K562 (cell line): Measurements from ENCODE around the gene RNF217. TPM values are rescaled to one million over a fixed set of nuclear protein-coding genes. Genes with fewer than 3 reads are reported as not detected.
A peak's percentile ranks its signal among the peaks of the same experiment; 100 is the strongest.

Experiments
- FOXP1 ChIP-seq: sonication (generic); formaldehyde crosslinking; IDR thresholded peaks from 2 replicates; pipeline ENCODE4 v1.8.0; 2022; ENCODE audit warnings: mild to moderate bottlenecking, missing genetic modification reagents
- GATA2 ChIP-seq: sonication (generic); formaldehyde crosslinking; IDR thresholded peaks from 2 replicates; pipeline ENCODE4 v1.4.0; 2020; ENCODE audit warnings: mild to moderate bottlenecking, missing genetic modification reagents
- HMGN3 ChIP-seq: IDR thresholded peaks from 2 replicates; pipeline ENCODE4 v1.6.1; 2011; ENCODE audit warnings: borderline replicate concordance, low read depth, mild to moderate bottlenecking, mixed read lengths, low read length; ENCODE audit not compliant: insufficient read length; ENCODE audit errors: extremely low read depth
- HNRNPL ChIP-seq: fragments of 200-400 bp; formaldehyde crosslinking; IDR thresholded peaks from 2 replicates; pipeline ENCODE4 v1.6.1; 2017; ENCODE audit warnings: low read depth, mild to moderate bottlenecking, low read length
- NR2C1 ChIP-seq, 2 experiments: fragments of 450-650 bp; IDR thresholded peaks; 2 replicates each; pipeline ENCODE4 v1.6.1; 2017; ENCODE audit warnings: mild to moderate bottlenecking in 2 of 2, antibody characterized with exemption in 1 of 2, inconsistent platforms in 1 of 2, missing compliant biosample characterization in 1 of 2, missing genetic modification characterization in 1 of 2
- PTTG1 ChIP-seq: fragments of 450-650 bp; IDR thresholded peaks from 2 replicates; pipeline ENCODE4 v1.6.1; 2016; ENCODE audit warnings: low read depth, mild to moderate bottlenecking, missing genetic modification characterization, missing compliant biosample characterization
- RBBP5 ChIP-seq: fragments of 200-600 bp; sonication (generic); IDR thresholded peaks from 2 replicates; pipeline ENCODE4 v1.6.1; 2012; ENCODE audit warnings: borderline replicate concordance, mild to moderate bottlenecking, low read length, control low read depth, inconsistent platforms; ENCODE audit not compliant: insufficient read depth, poor library complexity, severe bottlenecking
- RFX1 ChIP-seq: fragments of 450-650 bp; IDR thresholded peaks from 2 replicates; pipeline ENCODE4 v1.6.1; 2016; ENCODE audit warnings: mild to moderate bottlenecking, moderate library complexity
- SMARCE1 ChIP-seq: fragments of 450-650 bp; IDR thresholded peaks from 2 replicates; pipeline ENCODE4 v1.7.1; 2016; ENCODE audit warnings: mild to moderate bottlenecking
- STAT5A ChIP-seq: IDR thresholded peaks from 2 replicates; pipeline ENCODE4 v1.6.1; 2012; ENCODE audit warnings: low read length, inconsistent platforms, borderline replicate concordance
- ZNF197 ChIP-seq: fragments of 200-800 bp; sonication (Bioruptor generic); IDR thresholded peaks from 2 replicates; pipeline ENCODE4 v1.6.1; 2016; ENCODE audit warnings: low read depth, missing genetic modification characterization, missing compliant biosample characterization
- ZNF354B ChIP-seq: fragments of 250-450 bp; sonication (Bioruptor Pico); IDR thresholded peaks from 2 replicates; pipeline ENCODE4 v1.4.0; 2020
- polyA plus RNA-seq, 8 experiments: library from polyadenylated mRNA; depleted of rRNA in 4 of 8; stranded (reverse) in 5 of 8; unstranded in 3 of 8; fragments of >200 nt; fragmentation: Nextera tagmentation in 2 of 8; fragmentation: Illumina TruSeq in 1 of 8; extraction: Ambion mirVana in 2 of 8; extraction: Trizol in 1 of 8; gene quantifications; 2 replicates each; pipeline versions ENCODE4 v1.2.1 to v1.2.3, GENCODE V29; 2011 to 2014; ENCODE audit warnings: inconsistent platforms in 1 of 8, missing spikeins in 1 of 8
- total RNA-seq, 7 experiments: library from RNA; depleted of rRNA in 6 of 7; stranded (reverse); fragments of >200 nt in 6 of 7; fragmentation: Illumina TruSeq in 2 of 7; extraction: Trizol in 2 of 7; gene quantifications; 2 replicates each; pipeline versions ENCODE4 v1.2.1 to v1.2.3, GENCODE V29; 2011 to 2021; ENCODE audit warnings: low replicate concordance in 1 of 7
- TF ChIP-seq, protein P1 (sequence below): fragments of 450-650 bp; IDR thresholded peaks from 2 replicates; pipeline ENCODE4 v1.6.1; 2016; ENCODE audit warnings: mild to moderate bottlenecking, moderate library complexity
- TF ChIP-seq, protein P2 (sequence below): sonication (generic); formaldehyde crosslinking; IDR thresholded peaks from 2 replicates; pipeline ENCODE4 v1.8.1; 2023; ENCODE audit warnings: mild to moderate bottlenecking, missing genetic modification reagents

RNF217 gene
- total and polyA plus RNA-seq, 9 of the 15 experiments (the other 6 are each of a cell fraction or from before 2014, with no cell fraction given) = 2.9 to 25.6 (median 12.0) TPM

DNA sequence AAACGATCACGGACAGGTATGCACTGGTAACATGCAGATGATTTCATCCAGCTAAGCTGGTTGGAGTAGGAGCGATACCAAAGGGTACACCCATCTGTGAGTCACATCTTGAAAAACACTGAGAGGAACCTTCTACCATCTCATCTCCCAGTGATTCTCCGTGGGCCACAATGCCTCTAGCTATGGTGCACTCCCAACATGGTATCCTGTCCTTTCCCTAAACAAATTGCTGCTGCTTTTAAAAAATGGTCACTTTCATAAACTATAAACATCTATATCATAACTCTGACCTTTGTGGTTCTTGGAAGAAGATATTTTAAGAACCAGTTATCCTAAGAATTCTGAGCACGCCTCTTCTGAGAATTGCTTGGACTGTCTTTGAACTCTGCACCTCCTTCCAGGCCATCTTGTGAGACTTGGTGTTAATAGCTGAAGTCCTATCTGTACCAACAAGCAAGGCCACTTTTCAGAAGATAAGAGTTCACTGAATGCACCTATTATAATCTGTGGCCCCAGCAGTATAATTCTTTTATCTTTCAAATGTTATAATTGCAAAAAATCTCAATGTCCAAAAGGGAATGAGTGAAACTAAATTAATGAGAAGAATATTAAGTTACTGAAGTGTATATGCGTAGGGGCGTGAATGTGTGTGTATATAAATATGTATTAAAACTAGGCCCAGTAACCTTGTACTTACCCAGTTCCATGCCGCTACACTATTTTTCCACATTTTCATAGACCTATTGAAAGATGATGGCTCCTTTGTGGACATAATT is 120.9 kb downstream of the RNF217 start (continued):
- TF ChIP-seq NR2C1 (IDR thresholded peaks at IDR 0.05) = peak; percentile 66
- TF ChIP-seq NR2C1 (tag; IDR thresholded peaks at IDR 0.05) = peak; percentile 72
- TF ChIP-seq STAT5A = peak; percentile 98
- TF ChIP-seq ZNF197 (CRISPR knock-in tag) = no peak; the same call in 1 of the 2 replicates
- no peak for TF ChIP-seq RFX1
- peak; percentile 66 for TF ChIP-seq HMGN3
- TF ChIP-seq SMARCE1 = peak; percentile 88
- TF ChIP-seq PTTG1 (tag) = no peak
- peak; percentile 82 for TF ChIP-seq RBBP5
- TF ChIP-seq, protein P1, sequence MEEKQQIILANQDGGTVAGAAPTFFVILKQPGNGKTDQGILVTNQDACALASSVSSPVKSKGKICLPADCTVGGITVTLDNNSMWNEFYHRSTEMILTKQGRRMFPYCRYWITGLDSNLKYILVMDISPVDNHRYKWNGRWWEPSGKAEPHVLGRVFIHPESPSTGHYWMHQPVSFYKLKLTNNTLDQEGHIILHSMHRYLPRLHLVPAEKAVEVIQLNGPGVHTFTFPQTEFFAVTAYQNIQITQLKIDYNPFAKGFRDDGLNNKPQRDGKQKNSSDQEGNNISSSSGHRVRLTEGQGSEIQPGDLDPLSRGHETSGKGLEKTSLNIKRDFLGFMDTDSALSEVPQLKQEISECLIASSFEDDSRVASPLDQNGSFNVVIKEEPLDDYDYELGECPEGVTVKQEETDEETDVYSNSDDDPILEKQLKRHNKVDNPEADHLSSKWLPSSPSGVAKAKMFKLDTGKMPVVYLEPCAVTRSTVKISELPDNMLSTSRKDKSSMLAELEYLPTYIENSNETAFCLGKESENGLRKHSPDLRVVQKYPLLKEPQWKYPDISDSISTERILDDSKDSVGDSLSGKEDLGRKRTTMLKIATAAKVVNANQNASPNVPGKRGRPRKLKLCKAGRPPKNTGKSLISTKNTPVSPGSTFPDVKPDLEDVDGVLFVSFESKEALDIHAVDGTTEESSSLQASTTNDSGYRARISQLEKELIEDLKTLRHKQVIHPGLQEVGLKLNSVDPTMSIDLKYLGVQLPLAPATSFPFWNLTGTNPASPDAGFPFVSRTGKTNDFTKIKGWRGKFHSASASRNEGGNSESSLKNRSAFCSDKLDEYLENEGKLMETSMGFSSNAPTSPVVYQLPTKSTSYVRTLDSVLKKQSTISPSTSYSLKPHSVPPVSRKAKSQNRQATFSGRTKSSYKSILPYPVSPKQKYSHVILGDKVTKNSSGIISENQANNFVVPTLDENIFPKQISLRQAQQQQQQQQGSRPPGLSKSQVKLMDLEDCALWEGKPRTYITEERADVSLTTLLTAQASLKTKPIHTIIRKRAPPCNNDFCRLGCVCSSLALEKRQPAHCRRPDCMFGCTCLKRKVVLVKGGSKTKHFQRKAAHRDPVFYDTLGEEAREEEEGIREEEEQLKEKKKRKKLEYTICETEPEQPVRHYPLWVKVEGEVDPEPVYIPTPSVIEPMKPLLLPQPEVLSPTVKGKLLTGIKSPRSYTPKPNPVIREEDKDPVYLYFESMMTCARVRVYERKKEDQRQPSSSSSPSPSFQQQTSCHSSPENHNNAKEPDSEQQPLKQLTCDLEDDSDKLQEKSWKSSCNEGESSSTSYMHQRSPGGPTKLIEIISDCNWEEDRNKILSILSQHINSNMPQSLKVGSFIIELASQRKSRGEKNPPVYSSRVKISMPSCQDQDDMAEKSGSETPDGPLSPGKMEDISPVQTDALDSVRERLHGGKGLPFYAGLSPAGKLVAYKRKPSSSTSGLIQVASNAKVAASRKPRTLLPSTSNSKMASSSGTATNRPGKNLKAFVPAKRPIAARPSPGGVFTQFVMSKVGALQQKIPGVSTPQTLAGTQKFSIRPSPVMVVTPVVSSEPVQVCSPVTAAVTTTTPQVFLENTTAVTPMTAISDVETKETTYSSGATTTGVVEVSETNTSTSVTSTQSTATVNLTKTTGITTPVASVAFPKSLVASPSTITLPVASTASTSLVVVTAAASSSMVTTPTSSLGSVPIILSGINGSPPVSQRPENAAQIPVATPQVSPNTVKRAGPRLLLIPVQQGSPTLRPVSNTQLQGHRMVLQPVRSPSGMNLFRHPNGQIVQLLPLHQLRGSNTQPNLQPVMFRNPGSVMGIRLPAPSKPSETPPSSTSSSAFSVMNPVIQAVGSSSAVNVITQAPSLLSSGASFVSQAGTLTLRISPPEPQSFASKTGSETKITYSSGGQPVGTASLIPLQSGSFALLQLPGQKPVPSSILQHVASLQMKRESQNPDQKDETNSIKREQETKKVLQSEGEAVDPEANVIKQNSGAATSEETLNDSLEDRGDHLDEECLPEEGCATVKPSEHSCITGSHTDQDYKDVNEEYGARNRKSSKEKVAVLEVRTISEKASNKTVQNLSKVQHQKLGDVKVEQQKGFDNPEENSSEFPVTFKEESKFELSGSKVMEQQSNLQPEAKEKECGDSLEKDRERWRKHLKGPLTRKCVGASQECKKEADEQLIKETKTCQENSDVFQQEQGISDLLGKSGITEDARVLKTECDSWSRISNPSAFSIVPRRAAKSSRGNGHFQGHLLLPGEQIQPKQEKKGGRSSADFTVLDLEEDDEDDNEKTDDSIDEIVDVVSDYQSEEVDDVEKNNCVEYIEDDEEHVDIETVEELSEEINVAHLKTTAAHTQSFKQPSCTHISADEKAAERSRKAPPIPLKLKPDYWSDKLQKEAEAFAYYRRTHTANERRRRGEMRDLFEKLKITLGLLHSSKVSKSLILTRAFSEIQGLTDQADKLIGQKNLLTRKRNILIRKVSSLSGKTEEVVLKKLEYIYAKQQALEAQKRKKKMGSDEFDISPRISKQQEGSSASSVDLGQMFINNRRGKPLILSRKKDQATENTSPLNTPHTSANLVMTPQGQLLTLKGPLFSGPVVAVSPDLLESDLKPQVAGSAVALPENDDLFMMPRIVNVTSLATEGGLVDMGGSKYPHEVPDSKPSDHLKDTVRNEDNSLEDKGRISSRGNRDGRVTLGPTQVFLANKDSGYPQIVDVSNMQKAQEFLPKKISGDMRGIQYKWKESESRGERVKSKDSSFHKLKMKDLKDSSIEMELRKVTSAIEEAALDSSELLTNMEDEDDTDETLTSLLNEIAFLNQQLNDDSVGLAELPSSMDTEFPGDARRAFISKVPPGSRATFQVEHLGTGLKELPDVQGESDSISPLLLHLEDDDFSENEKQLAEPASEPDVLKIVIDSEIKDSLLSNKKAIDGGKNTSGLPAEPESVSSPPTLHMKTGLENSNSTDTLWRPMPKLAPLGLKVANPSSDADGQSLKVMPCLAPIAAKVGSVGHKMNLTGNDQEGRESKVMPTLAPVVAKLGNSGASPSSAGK = peak; percentile 23; the same call in 1 of the 2 replicates
- TF ChIP-seq, protein P2, sequence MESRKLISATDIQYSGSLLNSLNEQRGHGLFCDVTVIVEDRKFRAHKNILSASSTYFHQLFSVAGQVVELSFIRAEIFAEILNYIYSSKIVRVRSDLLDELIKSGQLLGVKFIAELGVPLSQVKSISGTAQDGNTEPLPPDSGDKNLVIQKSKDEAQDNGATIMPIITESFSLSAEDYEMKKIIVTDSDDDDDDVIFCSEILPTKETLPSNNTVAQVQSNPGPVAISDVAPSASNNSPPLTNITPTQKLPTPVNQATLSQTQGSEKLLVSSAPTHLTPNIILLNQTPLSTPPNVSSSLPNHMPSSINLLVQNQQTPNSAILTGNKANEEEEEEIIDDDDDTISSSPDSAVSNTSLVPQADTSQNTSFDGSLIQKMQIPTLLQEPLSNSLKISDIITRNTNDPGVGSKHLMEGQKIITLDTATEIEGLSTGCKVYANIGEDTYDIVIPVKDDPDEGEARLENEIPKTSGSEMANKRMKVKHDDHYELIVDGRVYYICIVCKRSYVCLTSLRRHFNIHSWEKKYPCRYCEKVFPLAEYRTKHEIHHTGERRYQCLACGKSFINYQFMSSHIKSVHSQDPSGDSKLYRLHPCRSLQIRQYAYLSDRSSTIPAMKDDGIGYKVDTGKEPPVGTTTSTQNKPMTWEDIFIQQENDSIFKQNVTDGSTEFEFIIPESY (CRISPR knock-in tag) = 0 out of 2 replicates have a peak, but pooled peaks have one; percentile 23
- TF ChIP-seq HNRNPL = no peak
- no peak for TF ChIP-seq ZNF354B (CRISPR knock-in tag)
- TF ChIP-seq GATA2 (CRISPR knock-in tag) = peak; percentile 81
- no peak for TF ChIP-seq FOXP1 (CRISPR knock-in tag)
